ENCODE results near the gene TREML4. TPM values are rescaled to one million over a fixed set of nuclear protein-coding genes. Genes with fewer than 3 reads are reported as not detected.

TREML4 gene
- total RNA-seq, 2 donors from 2014 or later = not detected

DNA sequence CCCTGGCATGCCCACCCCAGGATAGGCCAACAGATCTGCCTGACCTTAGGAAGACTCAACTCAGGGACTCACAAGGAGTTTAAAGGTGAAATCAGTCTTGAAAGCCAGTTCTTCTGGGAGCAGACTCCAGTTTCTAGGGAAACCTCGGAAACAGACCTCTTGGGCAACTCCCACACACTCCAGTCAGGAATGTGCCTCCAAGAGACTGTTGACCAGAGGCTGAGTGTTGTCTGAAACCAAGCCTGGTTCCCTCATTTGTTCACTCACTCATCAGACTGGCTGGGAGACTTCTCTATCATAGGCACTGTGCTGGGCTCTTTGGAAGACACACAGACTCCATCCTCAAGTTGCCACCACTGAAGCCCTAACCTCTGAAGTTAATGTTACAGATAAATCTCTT, 56.6 kb downstream of the TREML4 start:
- no peaks in the 10 kb centered on the region for H3K4me1 ChIP-seq
- H3K27ac ChIP-seq = no peak overlapping the region
- no peaks in the 10 kb centered on the region for H3K27me3 ChIP-seq
- H3K36me3 ChIP-seq = no peaks in the 10 kb centered on the region
- no peak for DNase-seq (ENCODE audit: low spot score)
- no peaks in the 10 kb centered on the region for H3K9me3 ChIP-seq
- H3K4me3 ChIP-seq = no peak overlapping the region
- TF ChIP-seq, protein P1, sequence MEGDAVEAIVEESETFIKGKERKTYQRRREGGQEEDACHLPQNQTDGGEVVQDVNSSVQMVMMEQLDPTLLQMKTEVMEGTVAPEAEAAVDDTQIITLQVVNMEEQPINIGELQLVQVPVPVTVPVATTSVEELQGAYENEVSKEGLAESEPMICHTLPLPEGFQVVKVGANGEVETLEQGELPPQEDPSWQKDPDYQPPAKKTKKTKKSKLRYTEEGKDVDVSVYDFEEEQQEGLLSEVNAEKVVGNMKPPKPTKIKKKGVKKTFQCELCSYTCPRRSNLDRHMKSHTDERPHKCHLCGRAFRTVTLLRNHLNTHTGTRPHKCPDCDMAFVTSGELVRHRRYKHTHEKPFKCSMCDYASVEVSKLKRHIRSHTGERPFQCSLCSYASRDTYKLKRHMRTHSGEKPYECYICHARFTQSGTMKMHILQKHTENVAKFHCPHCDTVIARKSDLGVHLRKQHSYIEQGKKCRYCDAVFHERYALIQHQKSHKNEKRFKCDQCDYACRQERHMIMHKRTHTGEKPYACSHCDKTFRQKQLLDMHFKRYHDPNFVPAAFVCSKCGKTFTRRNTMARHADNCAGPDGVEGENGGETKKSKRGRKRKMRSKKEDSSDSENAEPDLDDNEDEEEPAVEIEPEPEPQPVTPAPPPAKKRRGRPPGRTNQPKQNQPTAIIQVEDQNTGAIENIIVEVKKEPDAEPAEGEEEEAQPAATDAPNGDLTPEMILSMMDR (IDR thresholded peaks at IDR 0.05) = no peak

DNA sequence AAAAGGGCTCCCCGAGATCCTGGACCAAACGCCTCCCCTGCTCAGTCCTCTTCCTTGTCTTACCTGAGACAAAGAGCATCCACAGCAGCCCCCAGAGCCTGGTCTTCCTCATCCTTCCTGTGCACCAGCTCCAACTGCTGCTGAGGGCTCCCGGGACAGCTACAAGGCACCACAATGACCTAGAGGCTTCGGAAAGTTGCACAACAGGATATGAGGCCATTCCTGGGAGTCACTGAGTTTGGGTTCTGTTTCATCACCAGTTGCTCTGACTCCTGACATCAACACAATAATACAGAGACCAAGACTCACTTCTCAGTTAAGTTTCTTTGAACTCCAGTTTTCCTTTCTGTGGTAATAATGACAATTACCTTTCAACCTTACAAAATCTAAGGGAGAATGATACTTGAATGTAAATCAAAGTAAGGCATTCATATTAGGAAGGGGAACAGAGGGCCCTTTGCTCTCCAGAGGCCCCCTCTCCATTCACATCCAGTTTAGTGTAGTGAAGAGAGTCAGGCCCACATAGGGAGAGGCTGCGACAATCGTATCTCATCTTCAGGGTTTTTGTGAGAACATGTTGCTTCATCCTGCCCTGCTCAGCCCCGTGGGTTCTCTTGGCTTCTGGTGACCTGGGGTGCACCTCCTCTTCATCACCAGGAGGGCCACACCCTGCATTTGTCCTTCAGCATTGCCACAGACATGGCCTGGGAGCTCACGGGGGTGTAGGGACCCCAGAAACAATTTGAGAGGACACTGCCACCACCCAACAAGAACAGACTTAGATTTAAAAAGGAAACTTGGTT, 58.6 kb downstream of the TREML4 start, which contains the start of gene TREM1:
TREM1 (minus strand) TSS at position 139 of the 803 bp plus-strand sequence; CDS start at position 112, 27 bp downstream.
- Histone ChIP-seq H3K4me3 (no peak within 1 kb of the TSS), H3K27ac (peak within 1 kb of the TSS in 1 of 2 donors; percentile 46), H3K4me1 (no peaks in the 10 kb centered on the region), H3K36me3 (no peaks in the 10 kb centered on the region), H3K27me3 (no peaks in the 10 kb centered on the region), H3K9me3 (no peaks in the 10 kb centered on the region)
- DNase-seq (ENCODE audit: low spot score) = peak; percentile 72
- TF ChIP-seq, protein P1 (IDR thresholded peaks at IDR 0.05) = no peak

GRCh38 chr6:41288030-41288753, 60.0 kb downstream of the TREML4 start:
- H3K27ac ChIP-seq = no peak overlapping the region
- TF ChIP-seq, protein P1 (IDR thresholded peaks at IDR 0.05) = no peak
- no peak for DNase-seq (ENCODE audit: low spot score)
- H3K36me3 ChIP-seq = no peaks in the 10 kb centered on the region
- H3K9me3 ChIP-seq = no peaks in the 10 kb centered on the region
- H3K4me1 ChIP-seq = no peaks in the 10 kb centered on the region
- H3K27me3 ChIP-seq = no peaks in the 10 kb centered on the region
- H3K4me3 ChIP-seq = no peak overlapping the region

Other genes with a start within 250 kb of the TREML4 start
- under 1 TPM; 0.43 to 0.96 TPM for gene UNC5CL, start 189.1 kb upstream of the TREML4 start, total RNA-seq
- gene TSPO2, start 185.9 kb upstream of the TREML4 start, total RNA-seq = not detected
- 100 to 1,000 TPM; 130 to 245 TPM for gene APOBEC2, start 175.1 kb upstream of the TREML4 start, total RNA-seq
- 10 to 100 TPM in 1 of 2 donors, 1 to 10 TPM in 1; 9.4 to 13.4 TPM for gene OARD1, start 156.0 kb upstream of the TREML4 start, total RNA-seq
- 1 to 10 TPM; 8.2 to 9.9 TPM for gene NFYA, start 155.4 kb upstream of the TREML4 start, total RNA-seq
- gene TREML1, start 74.0 kb upstream of the TREML4 start, total RNA-seq = not detected
- gene TREM2, start 65.2 kb upstream of the TREML4 start, total RNA-seq = 1 to 10 TPM; 1.6 to 7.0 TPM
- under 1 TPM in 1 of 2 donors, not detected in 1; 0.12 TPM for gene TREML2, start 27.2 kb upstream of the TREML4 start, total RNA-seq
- gene TREM1, start 58.3 kb downstream of the TREML4 start, total RNA-seq = 1 to 10 TPM in 1 of 2 donors, not detected in 1; 2.9 TPM
- gene NCR2, start 107.3 kb downstream of the TREML4 start, total RNA-seq = not detected

All from right atrium auricular region (tissue), 2 donors.